ENCODE results near the gene XRCC6. TPM values are rescaled to one million over a fixed set of nuclear protein-coding genes. Genes with fewer than 3 reads are reported as not detected.
A peak's percentile ranks its signal among the peaks of the same experiment; 100 is the strongest.

The XRCC6 gene
- total and polyA plus RNA-seq, 9 of the 15 experiments (the other 6 are each of a cell fraction or from before 2014, with no cell fraction given): 151 to 440 (median 318) TPM

GRCh38 chr22:41621099-41621910 is at the start of gene XRCC6 (continued):
- TF ChIP-seq ZBTB43 (CRISPR knock-in tag; IDR thresholded peaks at IDR 0.05) (peak; percentile 18; the same call in 1 of the 2 replicates), SMARCC2 (IDR thresholded peaks at IDR 0.05; ENCODE audit: low read depth) (no peak), NELFE (IDR thresholded peaks at IDR 0.05; ENCODE audit: insufficient read depth, insufficient read length) (no peak), GMEB1 (CRISPR knock-in tag; IDR thresholded peaks at IDR 0.05) (peak; percentile 92), L3MBTL2 (IDR thresholded peaks at IDR 0.05) (peak; percentile 85), ERF (CRISPR knock-in tag; IDR thresholded peaks at IDR 0.05) (0 out of 2 replicates have a peak, but pooled peaks have one; percentile 67), NFYB (IDR thresholded peaks at IDR 0.05; ENCODE audit: extremely low read depth, insufficient read length) (peak; percentile 7), SMARCA5 (IDR thresholded peaks at IDR 0.05) (no peak), MECOM (CRISPR knock-in tag; IDR thresholded peaks at IDR 0.05) (no peak), GABPB1 (CRISPR knock-in tag; IDR thresholded peaks at IDR 0.05) (peak; percentile 63; the same call in 1 of the 2 replicates)

All from K562 (cell line).